HepG2 (cell line): ENCODE measurements around the gene TRIP6. TPM values are rescaled to one million over a fixed set of nuclear protein-coding genes. Genes with fewer than 3 reads are reported as not detected.

Experiments
- ATAC-seq: fragments of 200-7000 bp; cut with Tn5 transposase; 3 replicates; pipeline ENCODE4 v1.9.1; 2020; ENCODE audit warnings: mild to moderate bottlenecking, moderate library complexity
- BruUV-seq: library from RNA; stranded (reverse); fragments of 400-500 nt; replicated peaks from 2 replicates; lab custom pipeline; 2021; lab: Mats Ljungman, UMichigan
- CTCF ChIA-PET: fragments of 300-600 bp; formaldehyde crosslinking; extraction: SDS; loops from one replicate; lab custom pipeline; 2021; ENCODE audit warnings: low total read pairs, inconsistent platforms, low intra/inter-chr PET ratio; lab: Yijun Ruan, JAX
- POLR2A ChIA-PET: fragments of 350-600 bp; sonication (Branson Sonifier 250); formaldehyde crosslinking; loops from one replicate; lab custom pipeline; 2020; ENCODE audit warnings: antibody characterized with exemption, inconsistent platforms; lab: Yijun Ruan, JAX
- DNase-seq: peaks from one replicate; pipeline ENCODE4 v3.0.0-alpha.2; 2015; ENCODE audit warnings: low spot score
- FAIRE-seq: peaks from 3 replicates; lab custom pipeline; 2011; peaks lifted over from hg19 to GRCh38; lab: Jason Lieb, UNC
- H2AFZ ChIP-seq: one replicate; pipeline ENCODE4 v1.6.1; 2011; ENCODE audit warnings: low read length, inconsistent platforms
- H3K27ac ChIP-seq: fragments of 300-600 bp; 3 replicates; pipeline ENCODE4 v1.8.0; 2011; ENCODE audit warnings: mixed run types, mild to moderate bottlenecking, mixed read lengths, low read length, inconsistent platforms; ENCODE audit not compliant: insufficient read depth; ENCODE audit errors: extremely low read length
- H3K27me3 ChIP-seq, 2 experiments: fragments of 200-600 bp in 1 of 2; 2 replicates in 1 of 2; 3 replicates in 1 of 2; pipeline versions ENCODE4 v1.6.0 to v1.8.0; 2011; ENCODE audit warnings: low read length in 2 of 2, mild to moderate bottlenecking in 2 of 2, moderate library complexity in 2 of 2, inconsistent platforms in 1 of 2; ENCODE audit not compliant: insufficient read depth in 2 of 2, control insufficient read depth in 1 of 2
- H3K36me3 ChIP-seq, 2 experiments: fragments of 200-600 bp in 1 of 2; replicated peaks in 1 of 2; 2 replicates in 1 of 2; 3 replicates in 1 of 2; pipeline versions ENCODE4 v1.5.1 to v1.8.0; 2011; ENCODE audit warnings: low read length in 2 of 2, inconsistent platforms in 1 of 2; ENCODE audit not compliant: insufficient read depth in 2 of 2, control insufficient read depth in 1 of 2
- H3K4me1 ChIP-seq: 2 replicates; pipeline ENCODE4 v1.5.1; 2012; ENCODE audit warnings: low read length, inconsistent platforms; ENCODE audit not compliant: insufficient read depth
- H3K4me2 ChIP-seq: 2 replicates; pipeline ENCODE4 v1.6.0; 2011; ENCODE audit warnings: low read depth, low read length, inconsistent platforms
- H3K4me3 ChIP-seq, 3 experiments: fragments of 200-600 bp in 1 of 3; sonication (generic), shearing (Covaris generic) in 1 of 3; replicated peaks in 1 of 3; 2 replicates each; pipeline ENCODE4 v1.5.1; 2011 to 2016; ENCODE audit warnings: low read length in 3 of 3, inconsistent platforms in 2 of 3, low read depth in 2 of 3, mild to moderate bottlenecking in 2 of 3, control low read depth in 1 of 3, mixed read lengths in 1 of 3; ENCODE audit not compliant: insufficient read depth in 1 of 3
- H3K79me2 ChIP-seq: one replicate; pipeline ENCODE4 v1.6.1; 2011; ENCODE audit warnings: low read length, inconsistent platforms; ENCODE audit not compliant: insufficient read depth
- H3K9ac ChIP-seq: 2 replicates; pipeline ENCODE4 v1.6.0; 2011; ENCODE audit warnings: mild to moderate bottlenecking, low read depth, low read length, inconsistent platforms; ENCODE audit not compliant: insufficient read depth
- H3K9me3 ChIP-seq: 2 replicates; pipeline ENCODE4 v1.5.1; 2012; ENCODE audit warnings: mild to moderate bottlenecking, low read length
- H4K20me1 ChIP-seq: 2 replicates; pipeline ENCODE4 v1.6.0; 2011; ENCODE audit warnings: inconsistent platforms, mild to moderate bottlenecking, low read length, moderate library complexity; ENCODE audit not compliant: insufficient read depth
- HDAC1 ChIP-seq: sonication (generic); formaldehyde crosslinking; IDR thresholded peaks from 2 replicates; pipeline ENCODE4 v1.5.1; 2020; ENCODE audit warnings: mild to moderate bottlenecking, missing genetic modification reagents
- MEF2D ChIP-seq: sonication (generic); formaldehyde crosslinking; IDR thresholded peaks from 2 replicates; pipeline ENCODE4 v1.5.1; 2020; ENCODE audit warnings: mild to moderate bottlenecking, missing genetic modification reagents
- RFXAP ChIP-seq: sonication (generic); formaldehyde crosslinking; IDR thresholded peaks from 2 replicates; pipeline ENCODE4 v1.4.0; 2020; ENCODE audit warnings: missing genetic modification reagents, borderline replicate concordance
- SP5 ChIP-seq: IDR thresholded peaks from 2 replicates; pipeline ENCODE4 v1.6.1; 2016; ENCODE audit warnings: low read depth, borderline replicate concordance
- TBP ChIP-seq: sonication (generic); formaldehyde crosslinking; IDR thresholded peaks from 2 replicates; pipeline ENCODE4 v1.5.0; 2020; ENCODE audit warnings: missing genetic modification reagents
- ZC3H4 ChIP-seq: sonication (generic); formaldehyde crosslinking; IDR thresholded peaks from 2 replicates; pipeline ENCODE4 v1.4.0; 2020; ENCODE audit warnings: missing genetic modification reagents, borderline replicate concordance
- ZNF713 ChIP-seq: sonication (generic); formaldehyde crosslinking; IDR thresholded peaks from 2 replicates; pipeline ENCODE4 v1.4.0; 2020; ENCODE audit warnings: mild to moderate bottlenecking, missing genetic modification reagents
- ZNF777 ChIP-seq: sonication (generic); formaldehyde crosslinking; IDR thresholded peaks from 2 replicates; pipeline ENCODE4 v1.4.0; 2020; ENCODE audit warnings: missing genetic modification reagents
- WGBS: methylation state at CpG from one replicate; pipeline ENCODE4 v1.1.6; 2017; ENCODE audit warnings: low lambda C conversion rate; 5-methylcytosine and 5-hydroxymethylcytosine counted together
- in situ Hi-C: cut with HindIII; loops from 2 replicates; pipeline ENCODE4 v1.10.0; 2017; ENCODE audit warnings: low pct_unique_long_range_greater_than_20kb; ENCODE audit not compliant: extremely low pct_ligation_motif_present
- intact Hi-C: fragments of 100-400 bp; cut with micrococcal nuclease; formaldehyde crosslinking; loops from one replicate; pipeline ENCODE4 v1.10.0; 2022; ENCODE audit not compliant: unreplicated experiment
- polyA plus RNA-seq, 8 experiments: library from polyadenylated mRNA; depleted of rRNA in 3 of 8; stranded (reverse) in 7 of 8; unstranded in 1 of 8; fragments of >200 nt; fragmentation: Illumina TruSeq in 4 of 8; extraction: Trizol in 4 of 8; gene quantifications; 2 replicates each; pipeline versions ENCODE4 v1.2.1 to v1.2.3, GENCODE V29; 2011 to 2016; ENCODE audit warnings: low read depth in 4 of 8, missing spikeins in 1 of 8, mixed read lengths in 1 of 8; ENCODE audit not compliant: insufficient read depth in 1 of 8
- total RNA-seq, 5 experiments: library from RNA; depleted of rRNA; stranded (reverse); fragments of >200 nt; fragmentation: Illumina TruSeq; extraction: Trizol; gene quantifications; 2 replicates each; pipeline ENCODE4 v1.2.3, GENCODE V29; 2016; ENCODE audit warnings: low read depth in 1 of 5
- TF ChIP-seq, protein P1 (sequence below): sonication (generic); formaldehyde crosslinking; IDR thresholded peaks from 2 replicates; pipeline ENCODE4 v1.5.0; 2020; ENCODE audit warnings: mild to moderate bottlenecking, missing genetic modification reagents
- TF ChIP-seq, protein P2 (sequence below): sonication (generic); formaldehyde crosslinking; IDR thresholded peaks from 2 replicates; pipeline ENCODE4 v1.4.0; 2020; ENCODE audit warnings: missing genetic modification reagents

Gene TRIP6
- total and polyA plus RNA-seq, 2 of the 13 experiments (the other 11 are each of a cell fraction or from before 2014, with no cell fraction given): 0.34 to 0.38 TPM

DNA sequence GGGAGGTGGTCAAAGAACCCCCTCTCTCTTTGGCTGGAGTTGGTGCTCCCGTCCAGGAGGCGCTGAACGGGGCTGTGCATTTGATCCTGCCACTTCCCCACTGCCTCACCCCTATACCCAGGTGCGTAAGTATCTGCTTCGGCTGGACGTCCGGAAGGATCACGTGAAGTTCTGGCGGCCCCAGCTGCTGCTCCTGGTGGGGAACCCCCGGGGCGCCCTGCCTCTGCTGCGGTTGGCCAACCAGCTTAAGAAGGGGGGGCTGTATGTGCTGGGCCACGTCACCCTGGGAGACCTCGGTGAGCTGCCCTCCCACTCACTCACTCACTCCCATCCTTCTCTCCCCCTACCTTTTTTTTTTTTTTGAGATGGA is 5.6 kb upstream of the TRIP6 start:
- Histone ChIP-seq H3K79me2 (no peaks in the 10 kb centered on the region), H3K27me3 (no peaks in the 10 kb centered on the region), H3K4me2 (no peak overlapping the region), H3K9me3 (no peaks in the 10 kb centered on the region), H4K20me1 (no peaks in the 10 kb centered on the region), H3K9ac (no peak overlapping the region), H2AFZ (no peak overlapping the region), H3K27ac (no peak overlapping the region), H3K4me3 (no peak overlapping the region), H3K4me1 (peaks cover 19% of the 10 kb centered on the region), H3K36me3 (peaks cover 6 to 10% of the 10 kb centered on the region in 2 experiments; a peak in 4 of 5 replicates)
- ATAC-seq (no peak), FAIRE-seq (no peak), DNase-seq (no peak)
- in situ Hi-C loops: no loop called here
- ChIA-PET POLR2A (no interaction called here), CTCF (no interaction called here)
- BruUV-seq: no TSS peak
- TF ChIP-seq, protein P1, sequence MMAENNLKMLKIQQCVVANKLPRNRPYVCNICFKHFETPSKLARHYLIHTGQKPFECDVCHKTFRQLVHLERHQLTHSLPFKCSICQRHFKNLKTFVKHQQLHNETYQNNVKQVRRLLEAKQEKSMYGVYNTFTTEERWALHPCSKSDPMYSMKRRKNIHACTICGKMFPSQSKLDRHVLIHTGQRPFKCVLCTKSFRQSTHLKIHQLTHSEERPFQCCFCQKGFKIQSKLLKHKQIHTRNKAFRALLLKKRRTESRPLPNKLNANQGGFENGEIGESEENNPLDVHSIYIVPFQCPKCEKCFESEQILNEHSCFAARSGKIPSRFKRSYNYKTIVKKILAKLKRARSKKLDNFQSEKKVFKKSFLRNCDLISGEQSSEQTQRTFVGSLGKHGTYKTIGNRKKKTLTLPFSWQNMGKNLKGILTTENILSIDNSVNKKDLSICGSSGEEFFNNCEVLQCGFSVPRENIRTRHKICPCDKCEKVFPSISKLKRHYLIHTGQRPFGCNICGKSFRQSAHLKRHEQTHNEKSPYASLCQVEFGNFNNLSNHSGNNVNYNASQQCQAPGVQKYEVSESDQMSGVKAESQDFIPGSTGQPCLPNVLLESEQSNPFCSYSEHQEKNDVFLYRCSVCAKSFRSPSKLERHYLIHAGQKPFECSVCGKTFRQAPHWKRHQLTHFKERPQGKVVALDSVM (CRISPR knock-in tag): no peak
- no peak for TF ChIP-seq SP5 (CRISPR knock-in tag)
- TF ChIP-seq RFXAP: no peak
- TF ChIP-seq TBP (CRISPR knock-in tag): no peak
- TF ChIP-seq MEF2D (CRISPR knock-in tag): no peak
- TF ChIP-seq ZNF713: no peak
- no peak for TF ChIP-seq HDAC1
- TF ChIP-seq ZC3H4 (CRISPR knock-in tag): no peak
- TF ChIP-seq, protein P2, sequence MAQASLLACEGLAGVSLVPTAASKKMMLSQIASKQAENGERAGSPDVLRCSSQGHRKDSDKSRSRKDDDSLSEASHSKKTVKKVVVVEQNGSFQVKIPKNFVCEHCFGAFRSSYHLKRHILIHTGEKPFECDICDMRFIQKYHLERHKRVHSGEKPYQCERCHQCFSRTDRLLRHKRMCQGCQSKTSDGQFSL (CRISPR knock-in tag): no peak
- no peak for TF ChIP-seq ZNF777 (CRISPR knock-in tag)
- 97% methylated on average over 13 of the region's 14 CpGs for WGBS
- intact Hi-C loops: no loop called here
